HG02759 (cell line): ENCODE measurements around the gene DOK6.

Source experiments
- ATAC-seq: cut with Tn5 transposase; IDR thresholded peaks from one replicate; pipeline ENCODE4 v1.9.1; 2021; ENCODE audit warnings: mild to moderate bottlenecking, moderate library complexity; ENCODE audit not compliant: unreplicated experiment

DOK6 gene

DNA sequence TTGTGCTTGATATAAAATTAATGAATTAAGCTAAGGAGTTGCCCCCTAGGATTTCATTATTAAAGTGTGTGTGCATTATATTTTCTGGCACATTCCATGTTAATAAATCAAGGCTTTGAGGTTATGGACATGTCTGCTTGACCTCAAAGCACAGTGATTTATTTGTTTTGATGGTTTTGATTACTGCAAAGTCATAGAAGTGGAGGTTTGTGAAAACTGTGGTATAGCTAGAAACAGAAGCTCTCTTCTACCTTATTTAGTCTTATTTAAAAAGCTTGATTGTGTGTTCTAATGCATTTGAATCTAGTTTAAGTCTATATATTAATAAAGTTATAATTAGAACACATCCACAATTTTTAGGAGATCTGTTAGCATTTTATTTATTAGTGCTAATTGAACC lies 32.2 kb downstream of the DOK6 start:
- no peak for ATAC-seq

- ATAC-seq, result no peak
Measured at GRCh38 chr18:69435000-69435399, 34.3 kb downstream of the DOK6 start.

DNA sequence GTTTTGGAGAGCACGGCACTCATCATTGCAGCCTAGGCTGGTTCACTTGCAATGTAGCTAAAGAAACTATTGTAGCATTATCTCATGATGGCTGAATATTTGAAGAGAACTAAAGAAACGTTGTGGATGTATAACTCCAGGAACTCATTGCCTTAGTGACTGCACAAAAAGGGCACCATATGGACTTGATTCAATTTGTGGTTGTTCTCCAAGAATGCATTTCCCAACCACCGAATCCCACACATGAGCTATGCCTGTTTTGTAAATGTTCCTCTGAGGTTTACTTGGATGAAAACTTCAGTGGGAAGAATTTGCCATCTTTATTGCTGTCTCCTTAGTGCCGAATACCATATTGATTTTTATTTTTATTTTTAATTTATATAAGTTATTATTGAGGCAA lies 43.5 kb downstream of the DOK6 start:
- ATAC-seq, result no peak

DNA sequence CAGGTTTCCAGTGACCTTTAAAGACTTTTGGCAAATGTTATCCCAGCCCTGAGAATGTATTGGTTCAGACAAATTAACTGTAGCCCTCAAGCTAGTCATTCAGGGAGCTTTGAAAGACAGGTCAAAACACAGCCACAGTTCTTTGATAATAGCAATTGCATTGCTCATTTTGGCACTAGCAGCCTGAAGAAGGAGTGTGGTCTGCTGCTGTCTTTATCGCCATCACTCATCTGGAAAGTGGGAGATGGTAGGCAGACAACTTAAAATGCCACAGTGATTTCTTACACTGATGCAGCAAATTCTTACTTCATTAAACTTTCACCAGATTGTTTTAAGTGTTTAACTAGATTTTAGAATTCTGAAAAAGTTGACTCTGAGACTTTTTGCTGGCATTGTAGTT lies 47.2 kb downstream of the DOK6 start:
- no peak for ATAC-seq

DNA sequence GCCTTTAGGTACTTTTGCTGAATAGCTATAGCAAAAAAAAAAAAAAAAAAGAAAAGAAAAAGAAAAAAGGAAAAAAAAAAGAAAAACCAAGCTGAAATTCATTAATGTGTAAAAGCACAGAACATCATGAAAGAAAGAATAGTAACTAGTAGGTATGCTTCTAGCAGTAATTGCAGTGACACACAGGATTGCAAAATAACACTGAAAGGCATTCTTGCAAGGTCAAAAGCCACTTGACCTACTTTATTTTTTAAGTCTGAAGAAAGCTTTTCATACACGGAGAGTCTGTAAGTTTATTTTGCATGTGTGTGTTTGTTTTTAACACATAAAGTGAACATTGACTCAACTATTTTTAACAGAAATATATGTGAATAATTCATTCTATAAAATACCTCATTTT lies 54.4 kb downstream of the DOK6 start:
- no peak for ATAC-seq

GRCh38 chr18:69469444-69469919 lies 68.8 kb downstream of the DOK6 start:
- no peak for ATAC-seq

DNA sequence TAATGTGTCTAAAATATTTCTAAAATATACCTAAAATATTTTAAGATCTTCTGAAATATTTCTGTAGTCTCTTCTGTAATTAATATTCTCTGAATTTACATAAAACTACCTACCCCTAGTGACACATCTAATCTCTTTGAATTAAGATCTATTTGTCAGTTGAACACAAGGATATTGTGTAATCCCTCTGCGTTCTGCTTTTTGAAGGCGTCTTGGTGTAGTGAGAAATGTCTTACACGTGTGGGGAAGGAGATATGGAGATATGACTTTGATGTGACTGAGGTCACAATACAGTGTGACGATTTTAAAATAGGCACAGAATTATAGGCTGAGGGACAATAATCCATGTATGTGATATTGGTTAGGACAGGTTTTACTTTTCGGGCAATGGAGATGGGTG lies 79.8 kb downstream of the DOK6 start:
- no peak for ATAC-seq

- ATAC-seq, result no peak
Measured at GRCh38 chr18:69483574-69483973, 82.9 kb downstream of the DOK6 start.

DNA sequence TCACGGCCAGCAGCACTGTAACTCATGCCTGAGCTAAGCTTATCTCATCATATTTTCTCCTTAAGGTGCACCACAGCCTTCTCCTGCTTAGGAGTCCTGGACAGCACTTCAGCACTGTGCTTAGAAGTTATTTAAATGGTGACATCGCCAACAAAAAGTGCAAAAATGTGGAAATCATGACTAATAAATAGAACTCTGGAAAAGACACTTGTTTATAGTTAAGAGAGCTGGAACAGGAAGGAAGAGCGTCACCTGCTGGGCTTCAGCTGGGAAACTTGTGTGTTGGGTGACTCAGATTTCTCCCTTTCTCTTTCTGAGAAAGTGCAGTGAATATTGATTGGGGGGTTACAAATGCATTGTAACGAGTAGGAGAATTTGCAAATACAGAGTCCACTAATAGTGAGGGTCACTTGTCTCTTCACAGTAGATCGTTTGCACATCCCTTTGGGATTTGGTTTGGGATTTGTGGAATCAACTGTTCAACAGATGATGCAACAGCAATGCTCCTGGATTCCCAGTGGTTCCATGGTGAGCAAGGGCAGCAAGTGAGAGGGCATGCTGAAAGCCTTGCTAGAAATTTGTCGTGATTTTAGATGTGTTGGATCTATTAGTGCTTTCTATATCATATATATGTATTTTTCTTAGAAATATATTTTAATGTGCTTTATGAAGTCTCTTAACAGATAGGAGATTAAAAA lies 84.2 kb downstream of the DOK6 start:
- no peak for ATAC-seq

GRCh38 chr18:69487488-69488394 lies 87.1 kb downstream of the DOK6 start:
- ATAC-seq, result no peak

GRCh38 chr18:69490072-69490471 lies 89.4 kb downstream of the DOK6 start:
- no peak for ATAC-seq

- ATAC-seq, result no peak
Measured at GRCh38 chr18:69490813-69491212, 90.1 kb downstream of the DOK6 start.

GRCh38 chr18:69491576-69491975 lies 90.9 kb downstream of the DOK6 start:
- ATAC-seq, result no peak

GRCh38 chr18:69492861-69493260 lies 92.2 kb downstream of the DOK6 start:
- ATAC-seq, result no peak

DNA sequence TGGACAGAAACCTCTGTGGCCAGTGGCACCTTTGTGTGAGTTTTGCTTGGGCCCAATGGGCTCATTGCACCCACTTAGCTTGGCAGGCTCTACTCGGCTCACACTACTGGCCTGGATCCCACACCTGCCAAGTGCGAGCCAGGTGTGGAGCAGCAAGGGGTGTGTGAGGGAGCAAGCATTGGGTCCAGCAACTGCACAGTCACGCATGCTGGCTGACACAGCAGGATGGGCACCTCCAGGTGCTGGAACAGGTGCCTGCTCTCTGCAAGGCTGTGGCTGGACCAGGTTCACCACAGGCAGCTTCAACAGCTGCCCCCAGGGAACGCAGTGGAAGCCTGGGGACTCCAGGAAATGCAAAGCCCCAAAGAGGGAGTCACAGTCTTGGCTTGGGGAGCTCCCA lies 94.2 kb downstream of the DOK6 start:
- ATAC-seq, result no peak

- ATAC-seq, result no peak
Measured at GRCh38 chr18:69495338-69495737, 94.7 kb downstream of the DOK6 start.

- ATAC-seq, result no peak
Measured at GRCh38 chr18:69495841-69496533, 95.3 kb downstream of the DOK6 start.

DNA sequence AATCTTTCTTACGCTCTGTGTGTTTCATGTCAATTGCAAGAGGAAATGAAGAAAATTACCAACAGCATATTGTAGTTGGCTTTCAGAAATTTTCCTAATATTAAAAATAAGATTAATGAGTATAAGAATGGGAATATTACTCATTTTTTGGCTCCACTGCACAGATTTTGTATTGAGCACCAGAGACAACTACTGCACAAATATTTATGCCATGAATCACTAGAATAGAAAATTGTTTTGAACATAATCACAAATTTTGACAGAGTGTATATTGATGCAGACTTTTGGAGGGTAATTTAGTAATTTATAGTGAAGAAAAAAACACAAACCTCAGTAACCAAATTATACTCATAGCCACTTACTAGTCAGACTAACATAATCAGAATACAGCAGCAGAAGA lies 118.3 kb downstream of the DOK6 start:
- no peak for ATAC-seq

- ATAC-seq, result no peak
Measured at GRCh38 chr18:69523582-69523981, 122.9 kb downstream of the DOK6 start.

GRCh38 chr18:69528435-69528834 lies 127.7 kb downstream of the DOK6 start:
- ATAC-seq, result no peak

DNA sequence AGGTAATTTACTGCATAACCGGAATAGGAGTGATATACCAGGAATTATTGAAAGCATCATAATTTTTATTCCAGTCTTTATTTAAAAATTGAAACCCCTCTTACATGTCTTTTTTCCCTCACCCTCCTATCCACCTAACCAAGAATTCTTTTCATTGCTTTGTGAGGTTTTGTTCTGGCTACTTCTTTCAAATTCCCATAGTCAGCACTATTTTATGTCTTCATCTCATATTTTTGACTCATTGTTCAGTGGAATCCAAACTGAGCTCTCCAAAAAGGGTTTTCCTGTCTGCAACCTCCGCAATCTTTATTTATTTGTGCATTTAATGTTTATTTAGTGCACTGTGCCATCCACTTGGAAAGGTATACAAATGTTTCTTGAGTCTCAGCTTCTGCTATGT lies 128.5 kb downstream of the DOK6 start:
- no peak for ATAC-seq

DNA sequence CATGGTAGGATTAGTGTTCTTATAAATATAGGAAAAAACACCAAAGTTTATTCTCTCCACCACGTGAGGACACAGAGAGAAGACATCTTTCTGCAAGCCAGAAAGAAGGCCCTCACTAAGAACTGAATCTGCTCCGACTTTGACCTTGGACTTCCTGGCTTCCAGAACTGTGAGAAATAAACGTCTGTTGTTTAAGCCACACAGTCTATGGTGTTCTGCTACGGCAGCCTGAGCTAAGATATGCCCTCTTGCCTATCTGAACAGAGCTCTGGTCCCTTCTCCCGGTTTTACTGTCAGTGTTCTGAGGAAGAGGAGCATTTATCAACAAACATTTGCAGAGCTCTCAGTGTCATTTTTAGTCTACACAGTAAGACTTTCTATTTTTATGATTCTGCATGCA lies 131.3 kb downstream of the DOK6 start:
- no peak for ATAC-seq
